PFSK-1 (cell line): ENCODE data around the gene RALGAPA2.

Source experiments
- FOXP2 ChIP-seq: optimal IDR thresholded peaks from 2 replicates; pipeline ENCODE3; 2011; ENCODE audit warnings: borderline replicate concordance, control low read depth, inconsistent platforms; ENCODE audit not compliant: insufficient read depth; ENCODE audit errors: extremely low read length, extremely low read depth
- POLR2AphosphoS5 ChIP-seq: IDR thresholded peaks from 2 replicates; pipeline ENCODE4 v1.6.1; 2012; ENCODE audit warnings: low read depth, mild to moderate bottlenecking, control low read depth, low read length, moderate library complexity
- SIN3A ChIP-seq: IDR thresholded peaks from 2 replicates; pipeline ENCODE4 v1.6.1; 2012; ENCODE audit warnings: mild to moderate bottlenecking, low read length, moderate library complexity, borderline replicate concordance; ENCODE audit not compliant: insufficient read depth
- TAF1 ChIP-seq: IDR thresholded peaks from 2 replicates; pipeline ENCODE4 v1.6.1; 2012; ENCODE audit warnings: low read length, control low read depth, borderline replicate concordance; ENCODE audit not compliant: insufficient read depth
- TF ChIP-seq, protein P1 (sequence below), 2 experiments: IDR thresholded peaks; 2 replicates each; pipeline versions ENCODE4 v1.6.1 to v1.8.0; 2011 to 2012; ENCODE audit warnings: low read depth in 2 of 2, low read length in 2 of 2, control low read depth in 1 of 2, inconsistent platforms in 1 of 2, mild to moderate bottlenecking in 1 of 2, moderate library complexity in 1 of 2; ENCODE audit not compliant: insufficient read depth in 1 of 2

RALGAPA2 gene

DNA sequence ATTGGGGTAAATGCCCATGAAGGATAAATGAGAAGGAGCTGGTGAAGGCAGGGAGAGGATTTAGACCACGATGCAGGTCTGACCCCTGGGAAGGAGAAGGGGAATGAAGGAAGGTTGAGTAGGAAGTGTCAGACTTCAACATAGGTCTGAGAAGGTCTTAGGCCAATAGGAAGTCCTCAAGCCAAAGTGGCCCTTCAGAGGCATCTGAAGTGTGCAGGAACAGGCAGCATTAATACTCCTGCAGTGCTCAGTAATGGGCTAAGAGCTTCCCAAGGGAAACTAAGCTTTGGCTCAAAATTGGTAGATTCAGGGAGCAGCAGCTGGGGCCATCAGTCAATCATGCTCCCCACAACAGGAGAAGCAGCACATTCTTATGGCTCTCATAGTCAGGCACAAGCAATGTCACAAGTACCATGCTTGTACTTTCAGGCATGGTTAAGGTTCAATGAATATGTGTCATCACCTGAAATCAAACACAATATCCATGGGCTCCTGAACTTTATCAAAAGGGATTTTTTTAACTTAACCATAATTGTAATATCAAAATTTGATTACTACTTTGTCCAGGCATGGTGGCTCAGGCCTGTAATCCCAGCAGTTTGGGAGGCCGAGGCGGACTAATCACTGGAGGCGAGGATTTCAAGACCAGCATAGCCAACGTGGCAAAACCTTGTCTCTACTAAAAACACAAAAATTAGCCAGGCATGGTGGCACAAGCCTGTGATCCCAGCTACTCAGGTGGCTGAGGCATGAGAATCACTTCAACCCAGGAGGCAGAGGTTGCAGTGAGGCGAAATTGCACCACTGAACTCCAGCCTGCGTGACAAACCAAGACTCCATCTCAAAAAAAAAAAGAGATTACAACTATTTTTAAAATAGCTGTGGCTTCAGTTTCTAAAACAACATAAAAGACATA is 9.9 kb downstream of the RALGAPA2 start:
- TF ChIP-seq POLR2AphosphoS5, result no peak
- no peak for TF ChIP-seq TAF1
- TF ChIP-seq FOXP2, result no peak
- no peak for TF ChIP-seq SIN3A
- TF ChIP-seq, protein P1, sequence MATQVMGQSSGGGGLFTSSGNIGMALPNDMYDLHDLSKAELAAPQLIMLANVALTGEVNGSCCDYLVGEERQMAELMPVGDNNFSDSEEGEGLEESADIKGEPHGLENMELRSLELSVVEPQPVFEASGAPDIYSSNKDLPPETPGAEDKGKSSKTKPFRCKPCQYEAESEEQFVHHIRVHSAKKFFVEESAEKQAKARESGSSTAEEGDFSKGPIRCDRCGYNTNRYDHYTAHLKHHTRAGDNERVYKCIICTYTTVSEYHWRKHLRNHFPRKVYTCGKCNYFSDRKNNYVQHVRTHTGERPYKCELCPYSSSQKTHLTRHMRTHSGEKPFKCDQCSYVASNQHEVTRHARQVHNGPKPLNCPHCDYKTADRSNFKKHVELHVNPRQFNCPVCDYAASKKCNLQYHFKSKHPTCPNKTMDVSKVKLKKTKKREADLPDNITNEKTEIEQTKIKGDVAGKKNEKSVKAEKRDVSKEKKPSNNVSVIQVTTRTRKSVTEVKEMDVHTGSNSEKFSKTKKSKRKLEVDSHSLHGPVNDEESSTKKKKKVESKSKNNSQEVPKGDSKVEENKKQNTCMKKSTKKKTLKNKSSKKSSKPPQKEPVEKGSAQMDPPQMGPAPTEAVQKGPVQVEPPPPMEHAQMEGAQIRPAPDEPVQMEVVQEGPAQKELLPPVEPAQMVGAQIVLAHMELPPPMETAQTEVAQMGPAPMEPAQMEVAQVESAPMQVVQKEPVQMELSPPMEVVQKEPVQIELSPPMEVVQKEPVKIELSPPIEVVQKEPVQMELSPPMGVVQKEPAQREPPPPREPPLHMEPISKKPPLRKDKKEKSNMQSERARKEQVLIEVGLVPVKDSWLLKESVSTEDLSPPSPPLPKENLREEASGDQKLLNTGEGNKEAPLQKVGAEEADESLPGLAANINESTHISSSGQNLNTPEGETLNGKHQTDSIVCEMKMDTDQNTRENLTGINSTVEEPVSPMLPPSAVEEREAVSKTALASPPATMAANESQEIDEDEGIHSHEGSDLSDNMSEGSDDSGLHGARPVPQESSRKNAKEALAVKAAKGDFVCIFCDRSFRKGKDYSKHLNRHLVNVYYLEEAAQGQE (IDR thresholded peaks at IDR 0.05; ENCODE audit: insufficient read depth in 1 of 2, low read depth in 2 of 2, low read length in 2 of 2), result no peak

DNA sequence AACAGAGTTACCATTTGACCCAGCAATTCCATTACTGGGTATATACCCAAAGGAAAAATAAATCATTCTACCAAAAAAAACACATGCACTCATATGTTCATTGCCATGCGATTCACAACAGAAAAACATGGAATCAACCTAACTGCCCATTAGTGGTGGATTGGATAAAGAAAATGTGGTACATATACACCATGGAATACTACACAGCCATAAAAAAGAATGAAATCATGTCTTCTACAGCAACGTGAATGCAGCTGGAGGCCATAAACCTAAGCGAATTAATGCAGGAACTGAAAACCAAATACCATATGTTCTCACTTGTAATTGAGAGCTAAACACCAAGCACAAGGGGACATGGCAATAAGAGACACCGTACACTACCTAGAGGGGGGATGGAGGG is 12.5 kb downstream of the RALGAPA2 start:
- TF ChIP-seq TAF1 (no peak), SIN3A (no peak), POLR2AphosphoS5 (no peak), FOXP2 (no peak)
- TF ChIP-seq, protein P1 (IDR thresholded peaks at IDR 0.05; ENCODE audit: insufficient read depth in 1 of 2, low read depth in 2 of 2, low read length in 2 of 2), result no peak

DNA sequence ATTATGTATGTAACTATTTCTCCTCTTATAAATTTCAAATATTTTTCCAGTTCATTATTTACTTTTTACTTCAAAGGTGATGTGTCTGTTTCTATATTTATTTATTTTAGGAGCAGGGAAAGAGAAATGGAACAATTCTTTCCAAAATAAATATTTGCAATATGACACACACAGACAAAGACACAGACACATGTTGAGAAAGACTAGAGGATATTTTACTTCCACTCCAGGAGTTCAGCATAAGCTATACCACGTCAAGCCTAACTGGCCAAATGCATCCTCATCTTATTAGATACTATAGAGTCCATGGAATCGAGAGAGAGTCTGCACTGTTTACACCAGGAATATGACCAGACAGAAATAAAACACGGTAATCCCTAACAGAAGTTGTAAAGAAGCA is 13.3 kb downstream of the RALGAPA2 start:
- TF ChIP-seq, protein P1 (IDR thresholded peaks at IDR 0.05; ENCODE audit: insufficient read depth in 1 of 2, low read depth in 2 of 2, low read length in 2 of 2), result no peak
- TF ChIP-seq FOXP2 (no peak), SIN3A (no peak), POLR2AphosphoS5 (no peak), TAF1 (no peak)

DNA sequence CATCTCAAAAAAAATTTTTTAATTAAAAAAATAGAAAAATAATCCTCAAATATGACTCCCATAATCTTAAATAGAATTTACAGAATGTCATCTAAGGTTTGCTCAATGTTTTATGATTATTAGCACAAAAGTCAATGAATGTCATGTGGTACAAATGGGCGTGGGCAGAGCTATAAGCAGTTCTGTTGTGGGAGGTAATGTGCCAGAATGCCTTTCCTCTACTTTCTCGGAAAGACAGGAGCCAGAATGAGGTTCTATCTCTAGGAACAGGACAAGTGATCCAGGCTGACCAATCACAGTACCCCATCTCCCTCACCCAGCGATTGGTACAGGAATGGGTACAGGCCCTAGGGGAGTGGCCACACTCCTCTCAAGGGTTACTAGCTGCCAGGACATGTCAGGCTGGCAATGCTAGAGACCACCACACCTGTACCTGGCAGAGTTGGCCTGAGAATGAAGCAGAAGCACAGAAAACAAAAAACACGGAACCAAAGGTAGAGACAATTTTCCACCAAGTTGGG is 15.1 kb downstream of the RALGAPA2 start:
- TF ChIP-seq TAF1, result no peak
- TF ChIP-seq FOXP2, result no peak
- TF ChIP-seq, protein P1 (IDR thresholded peaks at IDR 0.05; ENCODE audit: insufficient read depth in 1 of 2, low read depth in 2 of 2, low read length in 2 of 2), result no peak
- TF ChIP-seq POLR2AphosphoS5, result no peak
- no peak for TF ChIP-seq SIN3A
